MCF 10A (cell line): ENCODE data around the gene TSC22D1. TPM values are rescaled to one million over a fixed set of nuclear protein-coding genes. Genes with fewer than 3 reads are reported as not detected.

ENCODE experiments used
- BruUV-seq: library from RNA; stranded (reverse); fragments of 400-500 nt; replicated peaks from 2 replicates; lab custom pipeline; 2021; lab: Mats Ljungman, UMichigan
- CTCF ChIA-PET: fragments of 300-600 bp; sonication (Branson Sonifier 250); formaldehyde crosslinking; extraction: SDS; loops from one replicate; lab custom pipeline; 2021; ENCODE audit warnings: antibody characterized with exemption, inconsistent platforms; lab: Yijun Ruan, JAX
- POLR2A ChIA-PET: fragments of 300-600, 350-650 bp; sonication (Branson Sonifier 250); formaldehyde crosslinking; extraction: SDS; loops from one replicate; lab custom pipeline; 2020; ENCODE audit warnings: antibody characterized with exemption, inconsistent platforms; lab: Yijun Ruan, JAX
- DNase-seq: peaks from one replicate; pipeline ENCODE4 v3.0.0-alpha.2; 2018; ENCODE audit not compliant: unreplicated experiment
- H3K27ac Mint-ChIP-seq: one replicate; pipeline ENCODE4 v1.8.0; 2022; ENCODE audit warnings: mild to moderate bottlenecking, low read depth, mixed read lengths; ENCODE audit not compliant: unreplicated experiment
- H3K27me3 Mint-ChIP-seq: one replicate; pipeline ENCODE4 v1.8.0; 2022; ENCODE audit warnings: mixed read lengths; ENCODE audit not compliant: insufficient read depth, unreplicated experiment
- H3K36me3 Mint-ChIP-seq: one replicate; pipeline ENCODE4 v1.8.0; 2022; ENCODE audit warnings: mild to moderate bottlenecking, moderate library complexity, mixed read lengths; ENCODE audit not compliant: insufficient read depth, unreplicated experiment
- H3K4me1 Mint-ChIP-seq: one replicate; pipeline ENCODE4 v1.8.0; 2022; ENCODE audit warnings: mixed read lengths; ENCODE audit not compliant: insufficient read depth, unreplicated experiment
- H3K4me3 Mint-ChIP-seq: one replicate; pipeline ENCODE4 v1.8.0; 2022; ENCODE audit warnings: mild to moderate bottlenecking, moderate library complexity, mixed read lengths; ENCODE audit not compliant: unreplicated experiment
- H3K9me3 Mint-ChIP-seq: one replicate; pipeline ENCODE4 v1.8.0; 2022; ENCODE audit warnings: mixed read lengths; ENCODE audit not compliant: unreplicated experiment
- CTCF ChIP-seq: fragments of 200-600 bp; IDR thresholded peaks from one replicate; pipeline ENCODE4 v1.8.0; 2022; ENCODE audit warnings: antibody characterized with exemption, mild to moderate bottlenecking; ENCODE audit not compliant: unreplicated experiment
- intact Hi-C: fragments of 100-400 bp; cut with micrococcal nuclease; formaldehyde crosslinking; loops from 2 replicates; pipeline ENCODE4 v1.14.1; 2022
- total RNA-seq: library from RNA; stranded (reverse); gene quantifications from 2 replicates; pipeline ENCODE4 v1.2.3, GENCODE V29; 2022

The TSC22D1 gene
- total RNA-seq, 1 experiment from 2014 or later, result 153 TPM

GRCh38 chr13:44437356-44438233 is 138.5 kb downstream of the TSC22D1 start:
- no peaks in the 10 kb centered on the region for H3K27me3 Mint-ChIP-seq
- peak; percentile 46 for TF ChIP-seq CTCF
- ChIA-PET CTCF (interaction anchor here (0.6 to 3.2 kb wide), 27 partner anchors 18 to 555 kb away, joined by 3 to 49 read pairs (median 3); no protein-coding TSS in a partner anchor), POLR2A (interaction anchor here (0.6 to 11.8 kb wide), 30 partner anchors 10 to 564 kb away, joined by 3 to 341 read pairs (median 5); no protein-coding TSS in a partner anchor)
- DNase-seq, result peak; percentile 61
- no peaks in the 10 kb centered on the region for H3K9me3 Mint-ChIP-seq
- peak overlapping the region; percentile 92 for H3K4me3 Mint-ChIP-seq
- H3K36me3 Mint-ChIP-seq, result peaks cover 42% of the 10 kb centered on the region
- intact Hi-C loops, result loop anchor here (1.0 to 2.0 kb wide), 3 partner anchors 33 to 387 kb away; no protein-coding TSS in a partner anchor
- BruUV-seq, result no TSS peak
- H3K27ac Mint-ChIP-seq, result peak overlapping the region; percentile 96
- H3K4me1 Mint-ChIP-seq, result peaks cover 37% of the 10 kb centered on the region

- no peaks in the 10 kb centered on the region for H3K27me3 Mint-ChIP-seq
- H3K27ac Mint-ChIP-seq, result peak overlapping the region; percentile 96
- H3K36me3 Mint-ChIP-seq, result peaks cover 47% of the 10 kb centered on the region
- intact Hi-C loops, result loop anchor here (1.0 to 2.0 kb wide), 5 partner anchors 34 to 294 kb away; no protein-coding TSS in a partner anchor
- CTCF ChIA-PET, result interaction anchor here (0.6 to 3.2 kb wide), 19 partner anchors 24 to 555 kb away, joined by 3 to 49 read pairs (median 4); no protein-coding TSS in a partner anchor
- BruUV-seq, result no TSS peak
- POLR2A ChIA-PET, result interaction anchor here (0.6 to 11.8 kb wide), 44 partner anchors 9 to 564 kb away, joined by 3 to 341 read pairs (median 5); partner anchors contain the start of gene CCDC122
- H3K9me3 Mint-ChIP-seq, result no peaks in the 10 kb centered on the region
- DNase-seq, result peak; percentile 95
- H3K4me3 Mint-ChIP-seq, result peak overlapping the region; percentile 92
- TF ChIP-seq CTCF, result no peak
- peaks cover 40% of the 10 kb centered on the region for H3K4me1 Mint-ChIP-seq
These were observed 139.4 kb downstream of the TSC22D1 start for GRCh38 chr13:44436589-44437337.

DNA sequence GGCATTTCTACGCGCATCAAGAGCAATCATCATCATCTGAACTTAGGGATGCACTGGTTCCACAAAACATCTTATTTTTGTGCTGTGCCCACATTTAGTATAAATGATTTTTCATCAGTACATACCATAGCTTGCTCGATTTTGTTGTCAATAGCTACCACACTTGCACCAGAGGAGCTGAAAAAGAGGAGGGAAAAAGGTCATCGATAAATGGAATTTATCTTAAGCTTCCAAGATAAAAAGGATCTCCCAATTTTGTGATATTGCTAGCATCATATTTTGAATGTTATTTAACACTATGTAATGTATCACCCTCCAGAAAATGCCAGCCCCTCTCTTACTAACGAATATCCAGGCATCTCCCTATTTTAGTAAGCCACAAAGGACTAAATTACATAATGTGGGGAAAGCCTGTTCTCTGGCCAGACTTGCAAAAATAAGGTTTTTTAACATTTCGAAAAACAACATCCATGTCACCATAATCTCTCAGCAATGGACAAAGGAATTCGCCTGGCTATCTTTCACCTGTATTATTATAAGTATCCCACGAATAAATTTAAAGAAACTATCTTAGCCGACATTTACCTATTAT is 140.1 kb downstream of the TSC22D1 start:
- peak overlapping the region; percentile 96 for H3K27ac Mint-ChIP-seq
- TSS peak; percentile 78 for BruUV-seq
- peaks cover 47% of the 10 kb centered on the region for H3K36me3 Mint-ChIP-seq
- peak overlapping the region; percentile 92 for H3K4me3 Mint-ChIP-seq
- peaks cover 41% of the 10 kb centered on the region for H3K4me1 Mint-ChIP-seq
- POLR2A ChIA-PET, result interaction anchor here (0.6 to 11.8 kb wide), 44 partner anchors 10 to 557 kb away, joined by 3 to 341 read pairs (median 6); partner anchors contain the start of gene CCDC122
- no peak for DNase-seq
- TF ChIP-seq CTCF, result no peak
- CTCF ChIA-PET, result interaction anchor here (0.6 to 2.3 kb wide), 10 partner anchors 124 to 530 kb away, joined by 3 to 15 read pairs (median 4); no protein-coding TSS in a partner anchor
- H3K27me3 Mint-ChIP-seq, result no peaks in the 10 kb centered on the region
- intact Hi-C loops, result loop anchor here (1.0 to 2.0 kb wide), 6 partner anchors 35 to 294 kb away; no protein-coding TSS in a partner anchor
- no peaks in the 10 kb centered on the region for H3K9me3 Mint-ChIP-seq
